GM19238 (cell line): Measurements from ENCODE around the gene IL9.

Experiments used
- DNase-seq: peaks from one replicate; pipeline ENCODE4 v3.0.0; 2011; ENCODE audit warnings: low spot score; ENCODE audit not compliant: insufficient read length

IL9 gene

DNA sequence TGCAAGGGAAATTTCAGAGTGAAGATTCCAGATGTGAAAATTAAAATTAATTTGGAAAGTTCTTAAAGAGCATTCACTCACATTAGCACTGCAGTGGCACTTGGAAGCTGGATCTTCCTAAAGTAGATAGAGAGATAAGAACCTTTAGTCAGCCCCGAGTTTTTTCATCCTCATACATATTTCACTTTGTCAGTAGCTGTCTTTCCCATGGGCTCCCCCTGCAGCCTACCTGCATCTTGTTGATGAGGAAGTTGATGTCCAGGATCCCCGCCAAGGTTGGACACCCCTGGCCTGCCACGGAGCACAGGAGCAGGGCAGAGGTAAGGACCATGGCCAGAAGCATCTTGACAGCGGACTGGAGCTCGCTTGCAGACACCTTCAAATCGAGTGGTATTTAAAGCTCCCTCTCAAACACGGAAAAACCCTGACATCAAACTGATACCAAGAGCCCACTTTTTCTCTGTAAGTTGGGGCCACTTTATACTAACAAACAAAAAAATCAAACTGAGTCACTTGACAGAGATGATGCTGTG, at the start of gene IL9:
TSS of gene IL9 (minus strand) at position 368 of the 533 bp plus-strand sequence. CDS start at position 343, 25 bp downstream.
- no peak for DNase-seq

DNA sequence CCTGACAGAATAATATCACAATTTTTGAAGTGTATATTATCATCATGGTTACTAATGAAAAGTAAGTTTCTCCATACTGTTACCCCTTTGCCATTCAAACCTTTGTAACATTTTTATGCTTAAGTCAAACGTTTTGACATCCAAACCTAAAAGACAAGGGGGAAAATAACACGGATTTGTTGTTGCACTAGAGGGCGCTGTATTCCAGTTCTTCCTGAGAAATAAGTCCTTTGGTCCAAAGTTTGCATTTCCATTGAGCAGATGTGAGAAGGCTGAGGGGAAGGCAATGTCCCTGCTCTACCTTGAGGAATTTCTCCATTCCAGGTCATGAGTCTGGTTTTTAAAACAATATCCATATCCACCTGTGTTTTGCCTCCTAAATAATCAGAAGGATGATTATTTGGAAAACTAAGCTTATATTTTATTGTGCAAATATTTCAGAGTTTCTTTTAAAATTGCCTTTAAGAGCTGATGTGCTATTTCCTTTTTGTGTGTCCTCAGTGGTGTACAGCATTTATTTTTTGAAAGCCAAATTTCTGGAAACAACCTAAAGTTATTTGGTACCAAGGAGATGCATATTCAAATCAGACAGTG, 49.4 kb upstream of the IL9 start:
- DNase-seq: peak; percentile 18

DNA sequence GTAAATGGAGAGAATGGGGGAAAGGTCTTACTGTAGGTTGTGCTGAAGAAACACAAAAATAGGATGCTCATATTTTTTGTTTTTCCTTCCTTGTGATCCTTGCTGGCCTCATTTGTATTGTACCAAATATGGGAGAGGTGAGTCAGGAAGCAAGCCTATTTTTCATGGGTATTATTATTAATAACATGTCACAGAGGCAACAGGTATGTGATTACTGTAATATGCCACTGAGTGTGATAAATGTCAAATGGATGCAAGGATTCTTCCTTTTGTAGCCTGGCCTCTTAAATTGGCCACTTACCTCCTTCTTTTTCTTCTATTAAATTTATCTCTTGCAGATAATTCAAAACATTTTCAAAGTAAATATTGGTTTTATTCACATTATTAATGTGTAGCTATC, 48.9 kb upstream of the IL9 start:
- no peak for DNase-seq

DNA sequence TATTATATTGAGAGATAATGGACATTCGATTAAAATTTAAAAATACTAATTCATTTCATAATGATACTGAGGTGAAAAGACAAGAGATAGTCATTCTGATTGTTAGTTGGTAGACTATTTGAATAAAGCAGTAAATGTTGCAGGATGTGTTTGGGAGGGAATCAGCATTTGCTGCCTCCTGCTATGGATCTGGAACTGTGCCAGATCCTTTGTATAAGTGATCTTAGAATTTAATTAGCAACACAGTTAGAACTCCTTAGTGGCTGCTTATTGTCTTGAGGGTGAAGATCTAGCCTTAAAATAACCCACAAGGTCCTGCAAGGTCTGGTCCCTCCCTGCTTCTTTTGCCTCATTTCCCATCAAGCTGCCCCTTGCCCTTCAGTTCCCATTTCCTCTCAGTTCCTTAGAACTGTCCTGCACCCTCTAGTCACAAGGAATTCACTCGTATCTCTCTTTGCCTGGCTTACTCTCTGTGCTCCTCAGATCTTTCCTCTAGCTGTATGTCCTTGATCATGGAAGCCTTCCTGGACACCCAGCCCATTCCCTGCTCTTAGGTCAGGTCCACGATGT, 46.6 kb upstream of the IL9 start:
- DNase-seq: no peak

DNA sequence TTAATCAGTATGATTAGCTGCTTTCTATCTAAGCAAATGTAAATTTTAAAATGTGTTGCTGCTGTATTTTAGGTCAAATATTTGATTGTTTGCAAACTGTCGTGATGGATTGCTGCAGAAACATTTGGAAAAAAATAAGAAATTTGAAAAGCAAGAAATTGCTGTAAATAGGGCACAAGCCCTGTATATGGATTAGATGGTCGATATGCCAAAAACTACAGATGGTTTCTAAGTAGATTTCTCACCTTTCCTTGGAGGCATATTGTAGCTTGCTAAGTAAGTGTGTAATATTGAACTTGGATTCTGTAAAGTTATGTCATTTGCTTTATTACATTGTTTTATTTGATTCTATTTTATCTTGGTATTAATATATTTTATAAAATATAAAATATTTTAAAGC, 46.1 kb upstream of the IL9 start:
- no peak for DNase-seq

DNA sequence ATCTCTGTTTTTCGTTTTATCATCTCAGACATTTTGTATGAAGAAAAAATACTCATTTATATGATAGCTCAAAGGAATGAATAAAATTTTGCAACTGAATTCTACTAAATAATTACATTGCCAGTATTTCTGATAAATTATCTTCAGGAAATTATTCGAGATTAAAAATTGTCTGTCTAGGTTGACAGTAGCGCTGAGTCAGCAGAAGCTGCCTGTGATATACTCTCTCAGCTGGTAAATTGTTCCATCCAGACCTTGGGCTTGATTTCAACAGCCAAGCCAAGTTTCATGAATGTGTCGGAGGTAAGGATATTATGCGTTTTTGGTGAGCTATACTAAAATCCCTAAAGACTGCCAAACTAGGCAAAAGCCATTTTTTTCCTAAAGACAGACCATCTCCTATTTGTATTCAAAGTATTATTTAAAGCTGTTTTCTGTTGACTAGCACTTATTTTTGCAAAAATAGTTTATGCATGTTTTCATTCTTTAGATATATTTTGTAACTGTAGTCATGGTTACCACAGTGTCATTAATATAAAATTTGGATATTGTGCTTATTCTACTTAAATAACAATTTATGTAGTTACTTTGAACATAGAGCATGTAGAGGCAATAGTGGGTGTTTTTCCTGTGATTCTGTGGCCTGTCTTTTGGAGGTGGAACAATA, 41.7 kb upstream of the IL9 start:
- DNase-seq: no peak

DNA sequence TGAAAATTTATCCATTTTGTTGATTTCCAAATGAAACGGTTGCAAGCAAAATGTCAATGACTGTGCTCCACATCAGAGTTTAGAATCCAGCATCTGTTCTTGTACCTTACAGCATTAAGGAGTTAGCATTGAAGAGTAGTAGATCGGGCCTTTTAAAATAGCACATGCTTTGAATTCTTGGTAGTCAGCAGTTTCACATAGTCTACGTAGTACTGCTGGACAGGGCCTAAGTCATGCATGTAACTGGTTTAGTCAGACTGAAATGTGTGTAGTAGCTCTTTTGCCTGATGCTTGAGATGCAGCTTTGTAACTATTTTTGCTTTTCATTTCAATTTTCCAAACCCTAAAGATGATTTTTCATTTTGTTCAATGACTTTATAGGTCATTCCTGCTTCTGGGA, 39.3 kb upstream of the IL9 start:
- no peak for DNase-seq

DNA sequence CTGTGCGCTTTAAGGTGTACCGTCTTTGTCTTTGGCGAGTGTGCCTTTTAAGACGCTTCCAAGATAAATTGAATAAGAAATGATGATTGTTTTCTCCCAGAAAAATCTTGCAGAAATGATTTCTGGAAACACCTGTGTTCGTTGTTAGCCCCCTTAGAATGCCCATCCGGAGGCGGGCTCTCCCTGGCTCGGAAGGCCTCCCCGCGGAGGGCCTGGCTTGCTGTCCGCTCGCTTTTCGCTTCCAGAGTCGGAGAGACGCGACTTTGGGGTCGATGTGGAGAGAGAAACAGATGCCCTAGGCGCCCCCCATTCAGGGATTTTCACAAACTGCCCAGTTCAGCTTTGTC, 35.3 kb upstream of the IL9 start:
- DNase-seq: no peak

DNA sequence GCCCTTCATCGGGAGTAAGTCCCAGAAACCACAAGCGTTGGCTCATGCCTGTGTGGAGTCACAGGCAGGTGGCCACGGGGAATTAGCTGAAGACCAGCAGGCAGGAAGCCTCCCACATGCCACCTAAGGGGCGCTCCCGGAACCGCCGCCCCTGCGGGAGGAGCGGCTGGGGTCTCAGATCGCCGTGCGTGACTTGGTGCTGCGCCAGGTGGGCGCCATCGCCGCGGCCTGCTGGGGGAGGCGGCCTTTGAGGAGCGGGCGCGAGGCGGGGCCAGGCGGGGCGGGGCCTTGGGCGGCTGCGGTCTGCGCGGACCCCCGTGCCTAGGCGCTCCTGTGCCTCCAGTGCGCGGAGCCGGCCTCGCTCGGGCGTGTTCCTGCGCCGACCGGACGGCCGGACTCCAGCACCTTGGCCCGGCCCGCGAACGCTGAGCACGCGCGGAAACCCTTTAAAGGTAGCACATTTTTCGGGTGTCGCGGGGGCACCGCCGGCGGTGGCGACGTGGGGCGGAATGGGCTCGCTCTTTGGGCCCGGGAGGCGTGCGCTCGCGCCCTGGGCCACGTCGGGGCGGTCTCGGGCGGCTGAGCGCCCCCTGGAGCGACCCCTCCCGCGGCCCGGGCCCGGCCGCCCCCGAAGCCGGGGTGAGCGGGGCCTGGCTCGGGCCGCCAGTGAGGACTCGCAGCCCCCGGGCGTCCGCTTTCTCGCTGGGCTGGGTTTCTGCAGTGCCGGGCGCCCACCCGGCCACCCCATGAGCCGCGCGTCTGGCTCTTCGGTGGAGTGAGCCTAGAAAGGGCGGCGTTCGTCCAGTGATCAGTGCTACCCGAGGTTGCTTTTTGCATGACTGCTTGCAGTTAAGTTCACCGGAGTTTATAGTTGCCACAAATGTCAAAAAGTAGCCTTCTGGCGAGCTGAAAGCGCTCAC, 34.6 kb upstream of the IL9 start:
- no peak for DNase-seq

DNA sequence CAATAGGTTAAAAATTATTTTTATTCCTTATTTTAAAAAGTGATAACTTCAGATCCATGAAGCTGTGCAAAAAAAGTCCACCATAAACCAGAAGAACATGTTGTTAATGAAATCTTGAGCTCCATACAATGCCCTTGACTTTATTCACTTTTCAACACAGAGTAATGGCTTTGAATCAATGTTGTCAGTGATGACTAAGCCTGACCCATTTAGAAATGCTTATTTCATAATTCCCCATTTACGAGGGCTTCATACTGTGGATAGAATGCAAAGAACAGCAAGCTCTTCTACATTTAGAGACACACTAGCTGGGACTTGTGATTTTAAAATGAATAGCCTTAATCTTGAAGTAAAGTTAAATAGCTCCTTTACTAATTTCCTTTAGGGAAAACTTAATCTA, 25.7 kb upstream of the IL9 start:
- DNase-seq: no peak

DNA sequence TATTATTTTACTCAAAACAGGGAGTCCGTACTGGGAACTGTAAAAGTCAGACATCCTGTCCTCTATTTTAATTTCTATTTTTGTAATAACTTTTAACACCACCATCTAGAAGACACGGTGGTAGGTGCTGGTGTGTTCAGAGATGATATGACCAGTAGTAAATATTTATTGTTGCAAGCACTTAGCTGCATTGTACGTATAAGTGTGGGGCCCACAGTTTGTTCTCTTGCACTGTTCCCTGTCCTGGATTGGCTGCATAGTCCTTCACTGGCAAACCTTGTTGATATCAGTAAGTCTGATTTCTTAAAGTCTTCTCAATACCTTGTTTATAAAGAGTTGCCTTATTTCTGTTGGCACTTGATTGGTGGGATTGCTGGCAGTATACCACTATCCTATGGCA, 24.6 kb upstream of the IL9 start:
- DNase-seq: no peak

DNA sequence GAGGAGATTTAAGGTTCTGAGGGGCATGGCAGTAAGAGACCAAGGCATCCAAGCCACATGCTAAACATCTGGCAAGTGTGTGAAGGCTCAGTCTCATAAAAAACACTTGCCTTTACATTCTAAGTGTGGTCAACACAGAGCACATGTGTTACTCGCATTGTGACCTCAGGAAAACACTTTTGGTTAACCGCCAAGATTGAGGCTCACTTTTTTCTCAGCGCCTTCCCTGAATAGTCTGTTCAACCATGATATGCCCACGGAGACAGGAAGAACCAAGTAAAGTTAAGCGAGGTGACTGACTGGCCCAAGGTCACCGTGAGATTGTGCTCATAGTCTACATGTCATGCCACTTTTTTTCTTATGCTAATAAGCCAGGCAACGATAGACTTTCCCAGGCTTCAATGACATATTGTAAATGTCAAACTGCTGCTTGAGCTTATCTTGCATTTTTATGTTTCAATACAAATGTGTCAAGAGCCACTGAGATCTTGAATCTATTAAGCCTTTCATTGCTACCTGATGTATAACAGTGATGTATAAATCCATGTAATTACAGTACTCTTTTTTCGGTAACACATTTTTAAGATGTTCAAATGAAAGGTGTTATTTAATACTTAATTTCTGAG, 21.1 kb upstream of the IL9 start:
- DNase-seq: no peak

DNA sequence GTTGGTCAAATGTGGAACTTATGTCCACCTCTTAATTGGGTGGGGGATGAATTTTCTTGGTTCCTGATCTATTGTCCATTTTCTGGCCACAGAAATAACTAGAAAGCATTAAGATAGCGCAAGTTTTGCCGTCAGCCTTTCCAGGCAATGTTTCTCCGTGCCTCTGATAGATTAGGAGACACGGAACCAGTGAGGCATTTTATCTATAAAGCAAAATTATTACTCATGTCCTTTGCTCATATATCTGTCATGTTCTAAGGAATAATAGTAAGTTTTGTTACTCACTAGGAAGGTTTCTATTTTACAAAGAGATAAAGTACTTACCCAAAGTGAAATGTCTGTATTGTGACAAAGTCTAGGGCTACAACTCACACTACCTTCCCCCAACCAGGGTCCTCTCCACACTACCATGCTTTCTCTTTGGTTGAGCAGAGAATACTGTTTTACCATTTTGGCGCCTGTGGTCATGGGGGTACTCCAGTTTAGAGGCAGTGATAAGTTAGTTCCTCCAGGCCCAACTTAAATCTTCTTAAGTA, 19.9 kb upstream of the IL9 start:
- no peak for DNase-seq

DNA sequence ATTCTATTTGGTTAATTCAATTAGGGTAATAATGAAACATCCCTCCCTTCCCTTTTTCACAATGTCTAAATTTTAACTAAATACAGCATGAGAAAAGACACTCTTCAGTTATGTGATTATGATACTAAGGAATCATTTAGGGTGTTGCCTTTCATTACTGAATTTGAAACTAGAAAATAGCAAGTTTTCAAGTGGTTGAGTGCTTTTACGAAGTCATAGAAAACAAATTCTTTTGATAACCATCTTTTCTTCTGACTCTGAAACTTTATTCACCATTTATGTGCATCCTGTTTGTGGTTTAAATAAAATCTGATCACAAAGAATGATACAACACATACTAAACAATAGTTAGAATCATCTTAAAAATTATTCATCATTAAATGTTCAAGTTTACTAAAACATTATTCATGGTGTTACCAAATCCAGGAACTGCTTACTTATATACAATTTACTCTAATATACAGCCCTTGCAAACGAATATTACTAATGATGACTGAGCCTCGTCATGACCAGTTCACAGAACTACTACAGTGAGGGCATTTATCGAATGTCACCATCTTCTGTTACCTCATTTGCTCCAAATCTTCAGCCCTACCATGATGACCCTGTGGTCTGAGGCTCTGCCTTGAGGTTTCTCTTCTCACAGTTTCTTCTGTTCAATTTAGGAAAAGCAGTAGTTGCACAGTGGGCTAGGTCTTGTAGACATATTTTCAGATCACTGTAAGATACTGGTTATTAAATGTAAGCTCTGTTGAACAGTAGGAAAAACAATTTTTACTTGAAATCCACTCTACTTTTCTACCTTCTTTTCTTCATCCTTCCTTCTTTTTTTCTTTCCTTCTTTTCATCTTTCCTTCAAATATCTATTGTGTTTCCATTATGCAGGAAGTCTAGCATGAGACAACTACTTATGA, 18.3 kb upstream of the IL9 start:
- no peak for DNase-seq

DNA sequence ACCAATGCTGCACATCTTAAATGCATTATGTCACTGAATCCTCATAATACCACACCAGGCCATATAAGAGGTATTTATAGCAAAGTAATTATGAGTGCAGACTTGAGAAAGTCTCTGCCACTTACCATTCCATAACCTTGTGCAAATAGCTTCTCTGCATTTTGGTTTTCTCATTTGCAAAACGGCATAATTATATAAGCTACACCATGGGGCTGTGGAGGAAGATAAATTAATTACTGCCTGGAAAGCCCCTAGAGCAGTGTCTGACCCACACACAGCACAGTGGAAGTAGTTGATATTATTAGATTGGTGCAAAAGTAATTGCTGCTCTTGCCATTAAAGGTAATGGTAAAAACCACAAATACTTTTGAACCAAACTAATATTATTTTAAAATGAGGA, 9.5 kb upstream of the IL9 start:
- no peak for DNase-seq

DNA sequence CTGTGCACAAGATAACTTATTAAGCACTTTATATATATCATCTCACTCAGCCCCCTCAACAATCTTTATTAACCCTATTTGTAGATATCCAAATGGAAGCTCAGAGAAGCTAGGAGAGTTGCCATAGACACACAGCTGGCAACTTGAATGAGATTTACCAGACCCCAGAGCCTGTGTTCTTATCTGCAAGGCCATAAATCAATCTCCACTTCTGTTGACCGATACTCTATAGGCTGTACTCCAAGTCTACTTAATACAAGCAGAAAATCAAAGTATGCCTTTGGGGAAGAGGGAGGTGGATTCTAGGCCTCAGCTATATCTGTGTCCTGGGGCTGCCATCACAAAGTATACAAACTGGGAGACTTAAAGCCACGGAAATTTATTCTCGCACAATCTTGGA, 6.0 kb upstream of the IL9 start:
- DNase-seq: no peak

DNA sequence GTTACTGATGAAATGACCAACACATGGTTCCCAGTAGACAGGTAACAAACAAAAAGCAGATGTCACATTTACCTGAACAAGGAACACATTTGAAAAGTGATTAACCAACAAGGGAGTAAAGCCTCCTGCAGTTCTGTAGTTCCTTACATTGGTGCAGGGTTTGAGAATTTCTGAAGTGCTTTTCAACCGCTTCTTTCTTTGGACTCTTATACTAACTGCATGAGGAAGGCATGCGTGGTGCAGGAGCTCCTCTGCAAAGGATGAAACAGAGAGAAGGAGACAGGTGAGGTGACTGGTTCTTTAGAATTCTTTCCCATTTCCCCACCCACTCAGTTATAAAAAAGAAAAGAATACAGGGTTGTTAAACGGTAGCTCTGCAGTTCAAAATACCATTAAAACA, 4.6 kb upstream of the IL9 start:
- no peak for DNase-seq

DNA sequence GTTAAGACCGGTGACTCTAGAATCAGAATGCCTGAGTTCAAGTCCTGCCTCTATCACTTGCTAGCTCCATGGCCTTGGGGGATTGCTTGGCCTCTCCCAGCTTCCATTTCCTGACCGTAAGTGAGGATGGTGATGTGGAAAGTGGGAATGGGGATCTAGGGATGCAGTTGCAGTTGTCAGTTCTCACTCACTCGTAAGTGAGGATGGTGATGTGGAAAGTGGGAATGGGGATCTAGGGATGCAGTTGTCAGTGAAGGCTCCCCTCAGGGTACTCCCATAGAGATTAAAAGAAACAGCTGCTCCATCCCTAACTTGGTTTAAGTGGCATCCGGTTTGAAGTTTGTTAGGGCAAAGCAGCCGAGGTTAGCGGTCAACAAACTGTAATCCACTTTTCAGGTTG, 3.0 kb upstream of the IL9 start:
- no peak for DNase-seq

DNA sequence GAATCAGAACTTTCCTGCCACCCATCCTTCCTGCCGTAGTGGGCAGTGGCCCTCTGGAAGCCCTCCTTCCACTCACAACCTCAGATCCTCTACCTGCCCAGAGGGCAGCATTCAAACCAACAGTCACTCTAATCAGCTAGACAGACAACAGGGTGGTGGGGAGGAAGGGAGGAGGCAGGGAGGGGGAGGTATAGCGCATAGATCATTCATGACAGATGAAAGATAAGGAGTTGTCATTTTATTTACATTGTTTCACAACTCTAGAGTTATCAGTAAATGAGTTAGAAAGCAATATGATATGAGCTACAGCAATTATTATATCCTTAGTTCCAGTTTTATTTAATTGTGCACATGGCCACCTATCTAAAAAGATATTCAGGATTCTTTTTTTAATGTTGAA, 852 bp downstream of the IL9 start:
- DNase-seq: no peak

DNA sequence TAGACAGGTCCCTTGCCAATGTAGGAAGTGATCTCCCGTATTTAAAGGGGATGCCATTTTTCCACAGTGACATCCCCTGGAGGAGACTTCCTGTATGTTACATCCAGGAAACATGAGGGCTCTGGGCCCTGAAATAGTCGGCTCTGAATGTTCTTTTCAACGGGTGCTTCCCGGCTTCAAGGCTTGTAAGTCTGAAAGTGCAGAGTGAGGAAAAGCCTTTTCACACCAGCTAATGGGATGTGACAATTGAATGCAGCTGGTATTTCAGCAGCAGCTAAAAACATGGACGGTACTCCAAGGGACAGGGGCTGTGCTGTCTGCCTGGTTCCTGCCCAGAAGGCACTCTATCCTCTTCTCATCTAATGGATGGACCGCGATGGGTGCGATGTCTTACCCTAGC, 1.4 kb downstream of the IL9 start:
- no peak for DNase-seq
